Globus pallidus (tissue), 1 donor: Measurements from ENCODE around the gene RNF220.

ENCODE experiments used
- DNase-seq: peaks from one replicate; pipeline ENCODE4 v3.0.0-alpha.2; 2015; ENCODE audit warnings: low spot score

RNF220 gene

GRCh38 chr1:44636688-44637598 is 231.9 kb downstream of the RNF220 start:
- no peak for DNase-seq

- no peak for DNase-seq
These were observed 232.8 kb downstream of the RNF220 start for GRCh38 chr1:44637702-44638411.

GRCh38 chr1:44640200-44640853 is 235.3 kb downstream of the RNF220 start:
- no peak for DNase-seq

- DNase-seq: no peak
These were observed 236.4 kb downstream of the RNF220 start for GRCh38 chr1:44641126-44642102.

DNA sequence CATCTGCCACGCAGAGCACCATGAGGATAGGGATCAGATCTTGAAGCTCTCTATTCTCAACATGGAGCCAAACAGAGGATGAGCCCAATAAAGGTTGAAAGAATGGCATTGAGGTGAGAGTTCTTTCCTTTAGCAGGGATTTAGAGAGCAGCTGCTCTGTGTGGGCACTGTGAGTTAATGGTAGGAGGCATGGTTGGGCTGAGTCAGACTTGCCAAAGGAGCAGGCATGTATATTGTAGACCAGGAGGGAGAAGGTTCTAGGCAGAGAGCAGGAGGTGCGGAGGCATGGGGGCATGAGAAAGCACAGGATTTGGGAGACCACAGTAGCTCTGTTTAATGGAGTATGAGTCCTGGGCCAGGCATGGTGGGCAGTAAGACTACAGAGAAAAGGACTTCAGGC is 237.2 kb downstream of the RNF220 start:
- DNase-seq: no peak

DNA sequence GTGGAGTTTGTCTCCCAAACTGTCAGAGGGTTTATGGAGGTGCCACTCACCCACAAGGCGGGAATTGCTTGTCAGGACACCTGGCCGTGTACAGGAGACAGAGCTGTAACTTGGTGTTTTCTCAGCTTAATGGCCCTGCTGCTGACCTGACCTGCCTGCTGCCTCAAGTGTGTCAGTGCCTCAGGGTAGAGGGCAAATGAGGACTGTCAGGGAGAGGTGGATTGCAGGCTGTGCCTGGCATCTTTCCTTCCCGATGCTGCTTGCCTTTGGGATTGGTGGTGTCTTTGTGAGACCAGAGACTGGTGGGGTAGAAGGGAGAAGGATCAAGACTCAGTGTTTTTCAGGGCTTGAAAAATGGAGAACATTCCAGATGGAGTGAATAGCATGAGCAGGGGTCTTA is 237.9 kb downstream of the RNF220 start:
- no peak for DNase-seq

DNA sequence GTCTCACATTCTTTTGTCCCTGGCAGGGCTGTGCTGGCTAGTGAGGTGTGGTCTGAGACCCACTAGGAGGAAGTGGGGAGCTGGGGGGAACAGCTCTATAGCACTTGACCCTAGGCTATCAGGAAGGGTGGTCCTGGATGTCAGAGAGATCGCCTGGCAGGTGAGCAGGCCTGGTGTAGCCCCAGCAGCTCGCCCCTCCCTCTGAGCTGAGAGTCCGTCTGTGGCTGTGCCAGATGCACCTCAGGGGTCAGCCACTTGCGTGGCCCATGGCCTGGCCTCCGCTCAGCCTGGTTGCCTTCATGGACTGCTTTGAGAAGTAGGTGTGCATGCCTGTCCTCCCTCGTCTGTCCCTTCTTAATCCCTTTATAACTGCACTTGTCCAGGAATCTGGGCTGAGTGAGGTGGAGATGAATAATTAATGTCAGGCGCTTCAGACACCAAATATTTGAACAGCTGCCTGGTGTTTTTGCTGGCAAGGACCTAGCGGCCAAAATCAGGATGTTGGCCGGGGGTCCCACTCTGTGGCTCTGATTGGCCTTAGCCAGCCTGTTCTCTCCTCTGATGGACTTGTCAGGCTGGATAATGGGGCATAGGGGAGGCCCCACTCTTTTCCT is 238.8 kb downstream of the RNF220 start:
- DNase-seq: no peak

DNA sequence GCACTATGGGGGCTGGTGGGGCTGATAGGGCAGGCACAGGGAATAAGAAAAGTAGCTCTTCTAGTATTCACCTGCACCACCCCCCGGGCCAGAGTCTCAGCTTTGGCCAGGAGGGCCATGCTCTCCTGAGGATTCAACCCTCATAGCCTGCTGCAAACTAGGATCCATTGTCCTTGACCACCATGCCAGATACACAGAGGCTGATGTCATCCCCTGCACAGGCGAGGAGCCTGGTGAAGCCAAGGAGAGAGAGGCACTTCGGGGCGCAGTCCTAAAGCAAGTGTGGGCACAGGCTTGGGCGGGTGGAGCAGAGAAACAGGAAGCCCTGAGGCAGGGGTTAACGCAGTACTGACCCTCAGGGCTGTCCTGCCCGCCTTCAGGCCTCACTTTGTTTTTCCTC is 239.8 kb downstream of the RNF220 start:
- peak; percentile 55 for DNase-seq

DNA sequence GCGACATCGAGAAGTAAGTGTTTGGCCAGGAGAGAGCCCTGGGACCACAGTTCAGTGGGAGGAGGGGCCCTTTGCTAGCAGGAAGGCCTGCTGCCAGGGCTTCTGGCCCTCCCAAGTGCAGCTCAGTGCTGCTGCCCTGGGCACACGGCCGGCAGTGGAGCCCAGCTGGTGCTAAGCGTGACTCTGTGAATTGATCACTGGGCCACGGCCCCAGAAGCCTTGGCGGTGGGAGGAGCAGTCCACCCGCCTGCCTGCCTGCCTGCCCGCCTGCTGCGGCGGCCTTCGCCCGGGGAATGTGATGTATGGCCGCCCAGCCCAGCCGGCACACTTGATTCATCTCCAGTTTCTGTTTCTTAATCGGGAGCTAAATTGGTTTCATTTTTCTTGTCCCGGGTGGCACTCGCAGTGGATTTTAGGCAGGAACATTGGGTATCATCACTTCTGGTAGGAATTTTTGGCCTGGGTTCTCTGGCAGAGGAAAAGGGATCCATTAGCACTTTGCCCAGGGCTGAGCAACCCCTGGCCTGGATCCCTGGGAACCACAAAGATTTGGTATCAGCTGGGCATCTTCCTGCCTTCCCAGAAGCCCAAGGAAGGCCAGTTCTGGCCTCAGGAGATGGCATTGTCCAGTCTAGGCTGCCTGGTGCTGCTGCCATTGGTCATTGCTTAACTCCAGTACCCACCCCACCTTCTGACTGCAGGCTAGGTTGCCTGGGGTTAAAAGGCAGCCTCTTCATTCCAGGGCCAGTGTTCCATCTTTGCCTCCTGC is 240.6 kb downstream of the RNF220 start:
- DNase-seq: peak; percentile 98

DNA sequence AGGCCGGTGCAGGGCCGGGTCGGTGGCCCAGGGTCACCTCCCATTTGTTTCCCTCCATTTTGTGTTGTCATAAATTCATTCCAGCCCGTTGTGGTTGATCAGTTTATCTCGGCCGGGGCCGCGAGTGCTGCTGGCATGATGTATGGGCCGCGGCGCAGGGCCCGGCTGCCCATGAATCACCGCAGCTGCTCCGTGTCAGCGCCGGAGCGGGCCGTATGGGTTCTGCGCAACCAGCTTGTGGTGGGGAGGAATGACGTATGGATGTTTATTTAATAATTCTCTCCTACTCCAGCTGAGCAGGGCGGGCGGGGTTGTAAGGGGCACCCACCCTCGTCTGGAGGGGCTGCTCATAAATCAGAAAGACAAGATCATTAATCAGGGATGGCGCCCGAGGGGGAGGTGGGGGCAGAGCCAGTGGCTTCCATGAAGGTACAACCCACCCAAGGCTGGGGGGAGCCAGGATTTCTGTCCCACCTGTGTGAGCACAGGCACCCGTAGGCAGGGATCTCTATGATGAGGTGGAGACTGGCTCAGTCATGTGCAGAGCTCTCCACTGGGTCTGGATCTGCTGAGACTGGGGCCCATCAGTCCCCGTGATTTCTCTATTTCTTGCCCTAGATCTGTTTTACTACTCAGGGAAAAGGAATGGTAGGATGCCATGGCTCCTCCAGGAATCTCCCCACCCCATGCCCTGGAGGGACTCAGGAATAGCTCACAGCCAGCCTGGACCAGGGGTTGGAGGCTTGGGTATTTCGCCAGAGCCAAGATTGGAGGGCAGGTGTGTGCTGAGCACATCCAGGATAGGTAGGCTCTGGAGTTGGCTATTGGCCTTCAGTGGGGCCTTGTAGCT is 241.4 kb downstream of the RNF220 start:
- no peak for DNase-seq

DNA sequence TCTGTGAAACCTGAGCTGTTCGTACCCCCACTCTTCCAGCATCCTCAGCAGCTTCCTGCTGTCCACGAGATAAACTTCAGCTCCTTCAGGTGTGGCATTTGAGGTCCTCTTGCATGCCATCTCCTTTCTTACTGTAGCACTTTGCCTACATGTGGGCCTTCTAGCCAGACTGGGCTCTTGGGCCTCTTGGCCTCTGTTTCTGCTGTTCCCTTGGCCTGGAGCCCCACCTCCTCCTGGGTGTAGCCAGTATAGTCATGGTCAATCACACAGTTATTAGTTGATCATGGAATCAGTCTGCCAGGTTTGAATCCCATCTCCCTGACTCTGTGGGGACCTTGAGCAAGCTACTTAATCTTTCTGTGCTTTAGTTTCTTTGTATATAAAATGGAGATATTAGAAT is 242.8 kb downstream of the RNF220 start:
- no peak for DNase-seq

DNA sequence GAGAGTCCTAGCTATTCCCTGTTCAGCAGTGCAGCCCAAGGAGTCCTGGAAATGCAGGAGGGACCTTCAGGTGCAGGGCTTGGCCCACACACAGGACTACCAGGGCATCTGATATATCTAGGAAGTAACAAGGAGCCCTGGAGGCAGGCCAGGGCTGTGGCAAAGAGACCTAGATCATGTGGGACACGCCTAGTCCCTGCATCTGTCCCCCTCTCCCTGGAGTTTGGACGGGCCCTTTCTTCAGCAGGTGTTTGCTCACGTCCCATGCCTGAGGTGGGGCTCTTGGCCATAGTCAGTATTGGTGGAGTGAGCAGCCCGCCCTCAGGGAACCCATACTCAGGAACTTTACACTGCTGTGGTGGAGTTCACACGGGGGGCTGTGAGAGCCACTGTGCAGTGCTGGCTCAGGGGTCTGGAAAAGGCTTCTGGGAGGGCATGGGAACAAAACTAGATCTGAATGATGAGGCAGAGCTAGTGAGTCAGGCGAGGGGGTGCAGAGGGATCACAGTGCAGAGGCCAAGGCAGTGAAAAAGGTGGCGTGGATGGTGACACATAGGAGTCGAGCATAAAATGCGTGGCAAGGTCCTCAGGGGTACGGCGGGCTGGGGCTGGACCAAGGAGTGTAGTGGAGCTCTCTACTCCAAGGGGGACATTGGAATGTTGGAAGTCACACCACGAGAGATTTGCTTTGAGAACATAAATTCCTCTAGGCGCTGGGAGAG is 243.6 kb downstream of the RNF220 start:
- no peak for DNase-seq

DNA sequence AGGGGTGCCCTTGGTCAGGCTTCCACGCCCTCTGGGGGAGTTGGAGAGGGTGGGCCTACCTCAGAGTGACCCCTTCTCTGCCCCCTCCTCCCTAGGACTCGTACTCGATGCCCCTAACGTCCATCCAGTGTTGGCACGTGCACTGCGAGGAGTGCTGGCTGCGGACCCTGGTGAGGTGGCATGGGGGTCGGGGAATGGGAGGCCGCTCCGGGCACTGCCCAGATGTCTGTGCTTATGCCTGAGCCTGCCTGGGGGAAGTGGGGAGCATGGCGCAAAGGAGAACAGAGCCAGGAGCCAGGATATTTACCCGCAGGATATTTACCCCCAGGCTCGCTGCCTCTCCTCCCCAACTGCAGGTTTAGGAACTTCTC is 244.7 kb downstream of the RNF220 start:
- no peak for DNase-seq

DNA sequence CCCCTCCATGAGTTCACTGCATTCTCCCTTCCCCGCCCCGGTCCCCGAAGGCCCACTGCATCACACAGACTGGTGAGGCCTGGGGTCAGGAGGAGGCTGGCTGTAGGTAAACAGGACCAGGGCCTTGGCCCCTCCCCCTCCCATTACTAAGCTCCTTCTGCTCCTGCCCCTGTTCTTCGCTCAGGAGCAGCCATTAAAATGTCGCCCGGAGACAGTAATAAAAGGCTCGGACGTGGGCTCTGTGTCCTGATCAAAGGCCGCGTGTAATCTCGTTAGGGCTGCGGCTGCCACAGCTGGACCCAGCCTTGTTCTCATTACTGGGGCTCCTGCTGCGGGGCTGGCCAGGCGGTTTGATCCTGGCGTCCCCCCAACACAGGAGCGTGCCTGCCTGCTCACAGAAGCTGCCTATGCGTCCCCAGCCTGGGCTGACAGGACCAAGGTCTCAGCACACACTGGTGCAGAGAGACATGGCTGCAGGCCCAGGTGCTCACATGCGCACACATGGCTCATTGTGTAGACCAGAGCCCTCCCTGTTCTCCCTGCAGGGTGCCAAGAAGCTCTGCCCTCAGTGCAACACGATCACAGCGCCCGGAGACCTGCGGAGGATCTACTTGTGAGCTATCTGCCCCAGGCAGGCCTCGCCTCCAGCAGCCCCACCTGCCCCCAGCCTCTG is 245.2 kb downstream of the RNF220 start:
- no peak for DNase-seq

DNA sequence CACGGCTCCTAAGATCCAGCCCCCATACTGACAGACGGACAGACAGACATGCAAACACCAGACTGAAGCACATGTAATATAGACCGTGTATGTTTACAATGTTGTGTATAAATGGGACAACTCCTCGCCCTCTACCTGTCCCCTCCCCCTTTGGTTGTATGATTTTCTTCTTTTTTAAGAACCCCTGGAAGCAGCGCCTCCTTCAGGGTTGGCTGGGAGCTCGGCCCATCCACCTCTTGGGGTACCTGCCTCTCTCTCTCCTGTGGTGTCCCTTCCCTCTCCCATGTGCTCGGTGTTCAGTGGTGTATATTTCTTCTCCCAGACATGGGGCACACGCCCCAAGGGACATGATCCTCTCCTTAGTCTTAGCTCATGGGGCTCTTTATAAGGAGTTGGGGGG is 246.0 kb downstream of the RNF220 start:
- DNase-seq: no peak

DNA sequence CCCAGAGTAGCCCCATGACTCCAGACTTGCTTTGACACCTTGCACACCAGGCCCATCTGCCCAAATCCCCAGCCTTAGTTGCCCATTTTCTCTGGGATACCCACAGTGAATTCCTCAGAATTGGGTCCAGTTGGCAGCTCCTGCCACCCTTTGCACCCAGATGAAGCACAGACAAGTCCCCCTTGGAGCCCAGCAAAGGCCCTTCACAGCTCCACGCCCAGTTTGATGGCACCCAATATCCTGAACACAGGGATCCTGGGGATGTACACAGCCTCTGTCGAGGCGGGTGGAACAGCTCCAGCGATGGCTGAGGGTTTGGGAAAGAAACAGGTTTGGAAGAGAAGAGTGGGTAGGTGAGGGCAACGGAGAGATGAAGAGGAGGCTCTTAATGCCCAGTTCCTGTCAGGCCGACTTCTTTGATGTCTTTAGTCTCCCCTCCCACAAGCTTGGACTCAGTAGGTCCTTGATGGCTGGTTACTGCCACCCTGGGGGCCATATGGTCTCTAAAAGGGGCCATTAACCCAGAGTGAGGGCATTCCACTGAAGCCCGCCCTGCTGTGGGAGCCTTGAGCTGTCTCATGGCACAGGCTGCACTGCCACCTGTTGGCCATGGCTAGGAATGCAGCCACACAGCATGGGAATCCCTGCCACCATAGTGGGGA is 247.5 kb downstream of the RNF220 start:
- peak; percentile 80 for DNase-seq

DNA sequence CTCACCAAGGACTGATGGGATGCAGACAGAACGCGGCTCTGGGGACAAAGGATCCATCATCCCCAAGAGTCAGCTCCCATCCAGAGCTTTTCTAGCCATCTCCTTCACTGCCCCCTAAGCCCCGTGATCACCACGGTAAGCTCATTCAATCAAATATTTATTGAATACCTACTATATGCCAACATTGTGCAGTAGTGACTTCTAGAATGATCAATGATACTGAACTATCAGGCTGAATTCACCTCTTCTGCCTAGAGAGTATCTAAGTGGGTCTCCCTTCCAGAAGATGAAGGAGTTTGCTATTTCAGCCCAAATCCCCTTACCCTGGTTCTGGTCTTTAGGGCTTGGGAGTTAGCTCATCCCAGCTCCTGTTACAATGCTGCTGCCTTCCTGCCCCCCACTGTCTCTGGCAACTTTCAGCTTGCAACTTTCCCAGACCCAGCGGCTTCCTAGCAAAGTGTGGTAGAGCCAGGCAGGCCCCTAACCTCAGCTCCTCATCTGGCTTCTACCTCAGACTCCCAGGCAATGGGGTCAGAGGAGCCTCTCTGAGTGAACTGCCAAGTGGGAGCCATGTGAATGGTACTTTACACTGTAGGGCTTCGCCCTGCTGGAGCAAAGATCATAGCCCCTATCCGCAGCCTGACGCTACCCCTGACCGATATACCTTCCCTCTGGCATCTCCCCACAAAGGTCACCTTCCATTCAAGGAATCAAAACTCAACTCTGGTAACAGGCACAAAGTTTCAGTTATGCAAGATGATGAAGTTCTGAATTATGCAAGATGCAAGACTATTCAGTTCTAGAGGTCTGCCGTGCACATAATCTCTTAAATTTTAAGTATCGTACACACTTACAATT is 248.3 kb downstream of the RNF220 start:
- no peak for DNase-seq
